Hypothalamus (tissue), 51 donors: ENCODE measurements around the gene OTUB2.

Source experiments
- DNase-seq, 51 donors: peaks; one replicate each; lab custom pipeline; 2025; lab: John Stamatoyannopoulos, UW

Gene OTUB2

GRCh38 chr14:94087891-94088290 lies 61.8 kb downstream of the OTUB2 start:
- DNase-seq, result no peak

GRCh38 chr14:94088516-94088915 lies 62.4 kb downstream of the OTUB2 start:
- no peak for DNase-seq

GRCh38 chr14:94089479-94089878 lies 63.3 kb downstream of the OTUB2 start:
- DNase-seq, result no peak

- no peak for DNase-seq
Measured at GRCh38 chr14:94093418-94093817, 67.3 kb downstream of the OTUB2 start.

GRCh38 chr14:94097091-94097490 lies 71.0 kb downstream of the OTUB2 start:
- DNase-seq, result no peak
